HG03025 (cell line): ENCODE data around the gene LSM14B.

Source experiments
- ATAC-seq: cut with Tn5 transposase; IDR thresholded peaks from one replicate; pipeline ENCODE4 v1.9.1; 2021; ENCODE audit warnings: mild to moderate bottlenecking, moderate library complexity; ENCODE audit not compliant: unreplicated experiment, low FRiP score

LSM14B gene

GRCh38 chr20:62160253-62160652, 38.0 kb downstream of the LSM14B start:
- no peak for ATAC-seq

- ATAC-seq = no peak
Measured at GRCh38 chr20:62160876-62161275, 38.6 kb downstream of the LSM14B start.

GRCh38 chr20:62161347-62161746, 39.1 kb downstream of the LSM14B start:
- ATAC-seq = no peak

- no peak for ATAC-seq
Measured at GRCh38 chr20:62162765-62163484, 40.6 kb downstream of the LSM14B start.

- no peak for ATAC-seq
Measured at GRCh38 chr20:62163485-62163865, 41.2 kb downstream of the LSM14B start.

GRCh38 chr20:62163986-62164762, 41.9 kb downstream of the LSM14B start:
- no peak for ATAC-seq

GRCh38 chr20:62164879-62165761, 42.8 kb downstream of the LSM14B start:
- no peak for ATAC-seq

GRCh38 chr20:62165762-62166399, 43.6 kb downstream of the LSM14B start:
- no peak for ATAC-seq

- ATAC-seq = no peak
Measured at GRCh38 chr20:62167474-62167873, 45.2 kb downstream of the LSM14B start.

- ATAC-seq = no peak
Measured at GRCh38 chr20:62168061-62168460, 45.8 kb downstream of the LSM14B start.

GRCh38 chr20:62168890-62169435, 46.7 kb downstream of the LSM14B start:
- no peak for ATAC-seq

- no peak for ATAC-seq
Measured at GRCh38 chr20:62170536-62170935, 48.3 kb downstream of the LSM14B start.

GRCh38 chr20:62171245-62171644, 49.0 kb downstream of the LSM14B start:
- no peak for ATAC-seq

- no peak for ATAC-seq
Measured at GRCh38 chr20:62172666-62173065, 50.4 kb downstream of the LSM14B start.

- ATAC-seq = no peak
Measured at GRCh38 chr20:62174021-62174804, 51.9 kb downstream of the LSM14B start.

- ATAC-seq = no peak
Measured at GRCh38 chr20:62174870-62175624, 52.8 kb downstream of the LSM14B start.

GRCh38 chr20:62175711-62176110, 53.4 kb downstream of the LSM14B start:
- ATAC-seq = no peak

- ATAC-seq = no peak
Measured at GRCh38 chr20:62176866-62177265, 54.6 kb downstream of the LSM14B start.

- no peak for ATAC-seq
Measured at GRCh38 chr20:62177307-62177706, 55.0 kb downstream of the LSM14B start.
